ENCODE data around the gene ZNF530. TPM values are rescaled to one million over a fixed set of nuclear protein-coding genes. Genes with fewer than 3 reads are reported as not detected.
A peak's percentile ranks its signal among the peaks of the same experiment; 100 is the strongest.

The ZNF530 gene
- 1 to 10 TPM; 1.7 to 7.3 (median 3.0) TPM for total RNA-seq

GRCh38 chr19:57599761-57600383 is at the start of gene ZNF530:
ZNF530 (plus strand) TSS chr19:57599885; CDS start chr19:57604346, 4,461 bp downstream.
- Histone ChIP-seq H3K9me3 (peaks cover 7 to 27% (median 22%) of the 10 kb centered on the region in 4 donors), H3K4me1 (peaks cover 5 to 17% (median 9%) of the 10 kb centered on the region in 4 donors), H3K4me3 (peak within 1 kb of the TSS; percentile 61 to 92 (median 80)), H3K27ac (peak within 1 kb of the TSS in 3 of 4 donors; percentile 4 to 64 (median 46)), H3K36me3 (peaks cover 3 to 9% (median 8%) of the 10 kb centered on the region in 4 donors), H3K27me3 (no peaks in the 10 kb centered on the region)
- TF ChIP-seq POLR2A (IDR thresholded peaks at IDR 0.05) (peak in 1 of 4 donors; percentile 13), EP300 (IDR thresholded peaks at IDR 0.05) (no peak), POLR2AphosphoS5 (IDR thresholded peaks at IDR 0.05) (peak; percentile 84 to 87), CTCF (IDR thresholded peaks at IDR 0.05) (no peak)
- WGBS, 2 donors = 1% methylated on average over 15 to 31 of the region's 53 CpGs
- DNase-seq (peak; percentile 89 to 93), ATAC-seq (ENCODE audit: low FRiP score in 2 of 2) (peak; percentile 93 to 98)

GRCh38 chr19:57552432-57552831 is 47.3 kb upstream of the ZNF530 start:
- Histone ChIP-seq H3K4me3 (no peak overlapping the region), H3K9me3 (peaks cover 39 to 81% (median 78%) of the 10 kb centered on the region in 4 donors), H3K27me3 (no peaks in the 10 kb centered on the region), H3K4me1 (no peaks in the 10 kb centered on the region), H3K27ac (no peak overlapping the region), H3K36me3 (peaks cover 24 to 91% (median 85%) of the 10 kb centered on the region in 4 donors)
- DNase-seq (no peak), ATAC-seq (ENCODE audit: low FRiP score in 2 of 2) (no peak)
- WGBS, 2 donors = 97 to 100% methylated on average over 1 to 2 of the region's 2 CpGs
- no peak for TF ChIP-seq CTCF (IDR thresholded peaks at IDR 0.05)
- no peak for TF ChIP-seq EP300 (IDR thresholded peaks at IDR 0.05)
- no peak for TF ChIP-seq POLR2AphosphoS5 (IDR thresholded peaks at IDR 0.05)
- TF ChIP-seq POLR2A (IDR thresholded peaks at IDR 0.05) = no peak

- Histone ChIP-seq H3K27me3 (no peaks in the 10 kb centered on the region), H3K9me3 (peaks cover 0 to 42% (median 33%) of the 10 kb centered on the region in 4 donors), H3K4me1 (peaks cover 12 to 21% (median 16%) of the 10 kb centered on the region in 4 donors), H3K4me3 (no peak overlapping the region), H3K27ac (no peak overlapping the region), H3K36me3 (peaks cover 0 to 39% (median 35%) of the 10 kb centered on the region in 4 donors)
- no peak for DNase-seq
- WGBS, 2 donors = 79 to 86% methylated on average over 5 of the region's 5 CpGs
- no peak for ATAC-seq (ENCODE audit: low FRiP score in 2 of 2)
- TF ChIP-seq EP300 (IDR thresholded peaks at IDR 0.05) (no peak), POLR2AphosphoS5 (IDR thresholded peaks at IDR 0.05) (no peak), CTCF (IDR thresholded peaks at IDR 0.05) (no peak), POLR2A (IDR thresholded peaks at IDR 0.05) (no peak)
These were observed 42.0 kb upstream of the ZNF530 start for GRCh38 chr19:57557659-57558058.

GRCh38 chr19:57558525-57558924 is 41.2 kb upstream of the ZNF530 start:
- peaks cover 0 to 42% (median 30%) of the 10 kb centered on the region in 4 donors for H3K9me3 ChIP-seq
- no peak for DNase-seq
- H3K4me3 ChIP-seq = peak overlapping the region in 3 of 4 donors; percentile 86 to 95 (median 93)
- TF ChIP-seq POLR2AphosphoS5 (IDR thresholded peaks at IDR 0.05) = no peak
- no peak for TF ChIP-seq EP300 (IDR thresholded peaks at IDR 0.05)
- no peak for TF ChIP-seq POLR2A (IDR thresholded peaks at IDR 0.05)
- no peak for TF ChIP-seq CTCF (IDR thresholded peaks at IDR 0.05)
- H3K4me1 ChIP-seq = peaks cover 12 to 21% (median 16%) of the 10 kb centered on the region in 4 donors
- peaks cover 0 to 30% (median 27%) of the 10 kb centered on the region in 4 donors for H3K36me3 ChIP-seq
- no peak overlapping the region for H3K27ac ChIP-seq
- H3K27me3 ChIP-seq = no peaks in the 10 kb centered on the region
- WGBS, 2 donors = 33 to 42% methylated on average over 6 of the region's 6 CpGs
- ATAC-seq (ENCODE audit: low FRiP score in 2 of 2) = no peak

Measured in upper lobe of left lung (tissue), 6 donors.